ENCODE results near the gene CD9. TPM values are rescaled to one million over a fixed set of nuclear protein-coding genes. Genes with fewer than 3 reads are reported as not detected.

Gene CD9
- total RNA-seq, 2 experiments from 2014 or later, result 0.90 to 1.0 TPM

DNA sequence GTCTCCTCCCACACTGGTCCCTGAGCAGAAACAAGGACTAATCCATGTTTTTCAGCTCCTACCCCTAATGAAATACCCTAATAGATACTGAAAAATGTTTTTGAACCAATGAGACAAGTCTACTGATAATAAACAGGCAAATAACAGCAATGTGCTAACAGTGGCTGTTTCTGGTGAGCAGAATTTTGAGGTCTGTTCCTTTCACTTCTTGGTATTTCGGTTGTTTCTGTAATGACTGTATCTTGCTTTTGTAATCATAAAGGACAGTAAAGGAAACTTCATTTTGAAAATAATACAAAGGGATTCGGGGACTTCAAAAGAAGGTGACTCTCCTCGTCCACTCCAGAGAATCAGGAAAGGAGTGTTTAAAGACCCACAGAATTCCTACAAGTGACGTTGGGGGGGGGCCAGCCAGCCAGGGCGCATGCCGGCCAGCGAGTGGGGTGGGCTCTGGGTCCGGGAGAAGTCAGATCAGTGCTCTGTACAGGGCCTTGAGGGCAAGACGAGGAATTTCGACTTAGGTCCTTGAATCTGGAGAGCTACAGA lies 1.1 kb upstream of the CD9 start:
- Mint-ChIP-seq H3K27ac (no peak overlapping the region), H3K4me3 (no peak overlapping the region), H3K27me3 (peaks cover 58% of the 10 kb centered on the region), H3K9me3 (no peaks in the 10 kb centered on the region), H3K36me3 (ENCODE audit: low read depth) (no peaks in the 10 kb centered on the region), H3K4me1 (peaks cover 12% of the 10 kb centered on the region)
- POLR2A ChIA-PET, result no interaction called here
- CTCF ChIA-PET, result interaction anchor here (2.0 to 5.8 kb wide), 2 partner anchors 80 to 85 kb away, joined by 7 to 55 read pairs; no protein-coding TSS in a partner anchor
- DNase-seq, result no peak

DNA sequence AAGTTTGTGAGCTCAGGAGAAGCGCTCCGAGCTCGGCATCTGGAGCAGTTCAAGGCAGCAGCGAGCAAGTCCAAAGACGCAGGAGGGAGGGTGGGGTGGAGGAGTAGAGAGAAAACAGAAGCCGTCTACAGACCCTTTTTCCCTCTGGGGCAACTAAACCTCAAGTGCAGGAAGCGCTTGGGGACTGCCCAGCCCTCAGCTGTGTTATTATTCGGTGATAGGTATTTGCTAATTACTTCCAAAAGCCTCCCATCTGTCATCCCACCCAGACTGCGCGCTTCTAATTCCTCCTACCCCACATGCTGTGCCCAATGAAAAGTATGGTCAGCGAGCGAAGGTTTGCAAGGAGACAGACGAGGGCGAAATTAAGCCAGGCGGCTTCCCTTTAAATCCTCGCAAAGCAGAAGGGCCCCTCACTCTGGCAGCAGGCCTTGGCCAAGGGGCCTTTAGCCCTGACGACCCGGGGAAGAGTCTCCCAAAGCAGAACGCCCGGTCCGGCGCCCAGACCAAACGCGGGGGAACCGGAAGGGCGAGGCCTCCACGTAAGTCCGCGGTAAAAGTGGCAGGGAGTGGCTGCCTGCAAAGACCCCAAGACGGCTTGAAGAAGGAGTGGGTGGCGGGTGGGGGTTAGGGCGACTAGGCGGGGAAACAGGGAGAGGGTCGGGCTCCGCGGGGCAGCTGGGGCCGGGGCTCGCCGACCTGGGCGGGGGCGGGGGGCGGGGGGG lies 507 bp upstream of the CD9 start:
- Mint-ChIP-seq H3K4me3 (no peak overlapping the region), H3K36me3 (ENCODE audit: low read depth) (no peaks in the 10 kb centered on the region), H3K27ac (no peak overlapping the region), H3K4me1 (peaks cover 16% of the 10 kb centered on the region), H3K27me3 (peaks cover 60% of the 10 kb centered on the region), H3K9me3 (no peaks in the 10 kb centered on the region)
- POLR2A ChIA-PET, result no interaction called here
- no peak for DNase-seq
- CTCF ChIA-PET, result interaction anchor here (0.5 to 5.8 kb wide), 4 partner anchors 13 to 84 kb away, joined by 3 to 55 read pairs (median 5); no protein-coding TSS in a partner anchor

DNA sequence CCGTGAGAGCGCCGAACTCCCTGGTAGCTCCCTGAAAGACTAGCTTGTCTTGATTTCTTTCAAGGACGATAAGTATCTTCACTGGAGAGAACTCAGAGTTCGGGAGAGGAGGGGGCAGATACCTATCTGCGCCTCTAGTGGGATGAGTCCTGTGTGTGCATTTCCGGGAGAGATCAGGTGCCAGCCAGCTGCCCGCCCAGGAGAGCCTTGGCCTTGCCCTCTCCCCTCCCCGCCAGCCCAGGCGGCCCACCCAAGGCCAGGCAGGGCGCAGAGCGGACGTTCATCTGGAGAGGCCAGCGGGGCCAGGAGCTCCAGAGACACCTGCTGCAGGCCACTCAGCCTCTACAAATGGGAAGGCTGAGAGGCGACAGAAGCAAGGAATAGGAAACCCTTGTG lies 1.0 kb downstream of the CD9 start:
- DNase-seq, result no peak
- peaks cover 19% of the 10 kb centered on the region for H3K4me1 Mint-ChIP-seq

DNA sequence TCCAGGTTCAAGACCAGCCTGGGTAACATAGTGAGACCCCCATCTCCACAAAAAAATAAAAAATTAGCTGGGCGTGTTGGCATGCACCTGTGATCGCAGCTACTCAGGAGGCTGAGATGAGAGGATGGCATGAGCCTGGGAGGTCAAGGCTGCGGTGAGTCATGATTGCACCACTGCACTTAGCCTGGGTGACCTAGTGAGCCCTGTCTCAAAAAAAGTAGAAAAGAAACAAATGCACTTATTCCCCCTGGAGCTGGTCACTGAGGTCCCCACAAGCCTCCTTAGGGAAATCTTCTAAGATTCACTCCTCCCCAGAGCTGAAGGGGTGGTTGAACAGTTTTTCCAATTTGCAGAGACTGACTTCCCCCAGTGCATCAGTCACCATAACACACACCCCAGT lies 1.6 kb downstream of the CD9 start:
- peaks cover 19% of the 10 kb centered on the region for H3K4me1 Mint-ChIP-seq
- H3K27me3 Mint-ChIP-seq, result peaks cover 58% of the 10 kb centered on the region
- H3K9me3 Mint-ChIP-seq, result no peaks in the 10 kb centered on the region
- no peak overlapping the region for H3K4me3 Mint-ChIP-seq
- POLR2A ChIA-PET, result interaction anchor here (1.2 kb wide), 1 partner anchor 75 kb away, joined by 3 read pairs; no protein-coding TSS in a partner anchor
- H3K36me3 Mint-ChIP-seq (ENCODE audit: low read depth), result no peaks in the 10 kb centered on the region
- no peak overlapping the region for H3K27ac Mint-ChIP-seq
- CTCF ChIA-PET, result interaction anchor here (1.0 to 5.9 kb wide), 3 partner anchors 8 to 82 kb away, joined by 4 to 24 read pairs (median 7); no protein-coding TSS in a partner anchor
- no peak for DNase-seq

More for the DNA sequence above, 1.0 kb downstream of the CD9 start:
- no peak overlapping the region for H3K27ac Mint-ChIP-seq
- ChIA-PET CTCF (interaction anchor here (1.0 to 5.9 kb wide), 4 partner anchors 8 to 82 kb away, joined by 3 to 24 read pairs (median 6); no protein-coding TSS in a partner anchor), POLR2A (interaction anchor here (1.2 kb wide), 1 partner anchor 76 kb away, joined by 3 read pairs; no protein-coding TSS in a partner anchor)
- no peaks in the 10 kb centered on the region for H3K36me3 Mint-ChIP-seq (ENCODE audit: low read depth)
- H3K27me3 Mint-ChIP-seq, result peaks cover 55% of the 10 kb centered on the region
- H3K4me3 Mint-ChIP-seq, result no peak overlapping the region
- no peaks in the 10 kb centered on the region for H3K9me3 Mint-ChIP-seq

DNA sequence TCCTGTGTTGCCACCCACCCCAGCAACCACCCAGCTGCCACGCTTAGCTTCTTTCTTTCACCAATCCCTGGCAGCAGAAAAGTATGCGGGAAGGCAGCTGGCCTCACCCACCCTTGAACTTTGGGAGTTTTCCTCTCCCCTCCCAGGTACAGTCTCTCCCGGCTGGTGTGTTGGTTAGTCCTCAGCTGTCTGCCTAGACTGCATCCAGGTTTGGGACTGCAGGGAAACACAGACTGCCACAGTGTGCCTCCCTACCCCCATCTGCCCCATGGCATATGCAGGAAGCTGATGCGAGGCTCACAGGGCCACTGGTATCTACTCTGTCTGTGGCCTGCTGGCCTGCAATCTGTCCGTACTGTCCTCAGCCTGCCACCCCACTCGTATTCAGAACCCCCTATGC lies 2.1 kb downstream of the CD9 start:
- Mint-ChIP-seq H3K36me3 (ENCODE audit: low read depth) (no peaks in the 10 kb centered on the region), H3K4me1 (peaks cover 19% of the 10 kb centered on the region), H3K27ac (no peak overlapping the region), H3K27me3 (peaks cover 59% of the 10 kb centered on the region), H3K9me3 (no peaks in the 10 kb centered on the region), H3K4me3 (no peak overlapping the region)
- CTCF ChIA-PET, result interaction anchor here (0.9 to 5.9 kb wide), 4 partner anchors 9 to 84 kb away, joined by 3 to 24 read pairs (median 6); no protein-coding TSS in a partner anchor
- POLR2A ChIA-PET, result no interaction called here
- DNase-seq, result no peak

DNA sequence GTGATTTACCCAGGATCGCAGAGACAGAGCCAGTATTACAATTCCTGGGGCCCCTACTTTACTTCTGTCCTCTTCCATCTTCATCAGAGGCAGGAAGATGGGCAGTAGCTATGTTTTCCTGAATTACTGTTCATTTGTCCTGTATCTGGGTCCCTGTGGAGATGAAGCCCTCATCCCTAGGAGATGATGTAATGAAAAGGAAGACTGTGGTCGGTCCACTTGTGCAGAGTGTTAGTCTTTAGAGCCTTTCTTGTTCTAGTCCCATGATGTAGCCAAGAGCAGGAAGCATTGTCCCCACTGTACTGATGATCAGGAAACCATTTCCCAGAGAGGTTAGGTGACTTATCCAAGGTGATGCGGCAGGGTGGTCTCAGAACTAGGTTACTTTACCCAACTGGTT lies 2.6 kb downstream of the CD9 start:
- Mint-ChIP-seq H3K4me3 (no peak overlapping the region), H3K9me3 (no peaks in the 10 kb centered on the region), H3K36me3 (ENCODE audit: low read depth) (no peaks in the 10 kb centered on the region), H3K4me1 (peaks cover 19% of the 10 kb centered on the region), H3K27ac (no peak overlapping the region), H3K27me3 (peaks cover 57% of the 10 kb centered on the region)
- no peak for DNase-seq
- ChIA-PET POLR2A (no interaction called here), CTCF (interaction anchor here (0.9 to 5.9 kb wide), 3 partner anchors 7 to 83 kb away, joined by 3 to 24 read pairs (median 16); no protein-coding TSS in a partner anchor)

DNA sequence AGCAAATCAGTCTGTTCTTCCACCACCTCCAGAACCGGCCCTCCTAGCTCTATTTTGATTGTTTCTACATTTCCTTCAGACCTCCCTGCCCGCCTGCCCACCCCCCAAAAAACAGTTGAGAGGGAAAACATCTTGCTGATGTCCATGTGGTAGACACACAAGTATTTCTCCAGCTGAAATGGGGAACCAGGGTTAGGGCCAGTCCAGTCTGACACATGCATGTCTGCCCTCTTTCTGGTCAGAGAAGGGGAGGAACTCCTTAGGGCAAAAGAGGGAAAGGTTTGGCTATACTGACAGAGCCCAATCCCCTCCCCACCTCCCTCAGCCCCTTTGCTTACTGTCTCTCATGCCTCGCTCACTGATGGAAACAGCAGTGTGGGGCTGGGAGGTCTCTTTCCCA lies 3.4 kb downstream of the CD9 start:
- no peak for DNase-seq
- H3K9me3 Mint-ChIP-seq, result no peaks in the 10 kb centered on the region
- no peak overlapping the region for H3K4me3 Mint-ChIP-seq
- ChIA-PET POLR2A (no interaction called here), CTCF (interaction anchor here (2.9 to 5.9 kb wide), 2 partner anchors 8 to 75 kb away, joined by 16 to 24 read pairs; no protein-coding TSS in a partner anchor)
- H3K36me3 Mint-ChIP-seq (ENCODE audit: low read depth), result no peaks in the 10 kb centered on the region
- peaks cover 19% of the 10 kb centered on the region for H3K4me1 Mint-ChIP-seq
- H3K27me3 Mint-ChIP-seq, result peaks cover 49% of the 10 kb centered on the region
- no peak overlapping the region for H3K27ac Mint-ChIP-seq

DNA sequence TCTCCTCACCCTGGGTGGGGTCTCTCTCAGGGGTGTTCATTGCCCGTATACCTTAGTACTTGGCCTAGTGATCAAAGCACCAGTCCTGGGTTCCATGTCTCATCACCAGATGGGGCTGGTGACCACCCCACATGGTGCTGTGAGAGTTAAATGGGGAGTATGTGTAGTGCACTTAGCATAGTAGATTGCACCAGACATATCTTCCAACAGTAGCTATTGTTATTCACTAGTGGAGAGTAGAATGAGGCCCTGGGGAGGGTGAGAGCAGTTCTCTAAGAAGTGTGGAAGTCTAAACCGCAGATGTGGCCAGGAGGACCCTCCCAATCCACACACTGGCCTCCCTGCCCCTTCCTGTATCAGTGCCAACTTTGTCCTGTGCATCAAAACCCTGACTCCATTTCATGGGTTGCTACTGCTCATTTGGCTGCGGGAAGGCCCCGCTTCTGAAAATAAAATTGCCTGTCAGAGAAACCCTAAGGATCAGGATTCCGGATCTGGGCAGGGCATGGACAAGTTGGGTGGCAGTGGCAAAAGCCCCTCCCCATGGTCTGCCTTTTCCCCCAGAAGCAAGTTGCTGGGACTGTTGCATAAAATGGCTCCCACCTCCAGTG lies 4.4 kb downstream of the CD9 start:
- H3K36me3 Mint-ChIP-seq (ENCODE audit: low read depth), result no peaks in the 10 kb centered on the region
- H3K4me1 Mint-ChIP-seq, result peaks cover 10% of the 10 kb centered on the region
- DNase-seq, result no peak
- no peaks in the 10 kb centered on the region for H3K9me3 Mint-ChIP-seq
- H3K27ac Mint-ChIP-seq, result no peak overlapping the region
- H3K4me3 Mint-ChIP-seq, result no peak overlapping the region
- CTCF ChIA-PET, result interaction anchor here (0.7 to 5.9 kb wide), 4 partner anchors 9 to 79 kb away, joined by 3 to 24 read pairs (median 10); no protein-coding TSS in a partner anchor
- H3K27me3 Mint-ChIP-seq, result peaks cover 39% of the 10 kb centered on the region
- POLR2A ChIA-PET, result no interaction called here

DNA sequence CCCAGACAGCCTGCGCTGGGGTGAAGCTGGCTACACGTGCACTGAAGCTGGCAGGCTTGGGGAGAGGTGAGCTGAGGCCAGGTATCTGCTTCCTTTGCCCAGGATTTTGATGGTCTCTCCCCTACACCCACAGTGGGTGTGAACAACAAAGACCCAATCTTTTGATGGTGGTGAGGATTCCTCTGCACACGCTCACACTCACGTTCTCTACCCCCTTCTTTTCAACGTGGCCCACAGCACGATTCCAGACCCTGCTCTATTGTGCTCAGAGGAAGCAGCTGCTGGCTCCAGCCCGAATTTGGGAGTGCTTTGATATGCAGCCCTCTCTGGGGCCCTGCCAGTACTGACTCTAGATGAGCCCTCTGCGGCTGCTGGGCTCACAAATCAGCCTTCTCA lies 4.9 kb downstream of the CD9 start:
- ChIA-PET CTCF (interaction anchor here (1.5 to 5.9 kb wide), 3 partner anchors 10 to 74 kb away, joined by 3 to 24 read pairs (median 16); no protein-coding TSS in a partner anchor), POLR2A (no interaction called here)
- peaks cover 36% of the 10 kb centered on the region for H3K27me3 Mint-ChIP-seq
- H3K4me1 Mint-ChIP-seq, result peaks cover 8% of the 10 kb centered on the region
- no peaks in the 10 kb centered on the region for H3K9me3 Mint-ChIP-seq
- H3K4me3 Mint-ChIP-seq, result no peak overlapping the region
- H3K36me3 Mint-ChIP-seq (ENCODE audit: low read depth), result no peaks in the 10 kb centered on the region
- H3K27ac Mint-ChIP-seq, result no peak overlapping the region
- no peak for DNase-seq

DNA sequence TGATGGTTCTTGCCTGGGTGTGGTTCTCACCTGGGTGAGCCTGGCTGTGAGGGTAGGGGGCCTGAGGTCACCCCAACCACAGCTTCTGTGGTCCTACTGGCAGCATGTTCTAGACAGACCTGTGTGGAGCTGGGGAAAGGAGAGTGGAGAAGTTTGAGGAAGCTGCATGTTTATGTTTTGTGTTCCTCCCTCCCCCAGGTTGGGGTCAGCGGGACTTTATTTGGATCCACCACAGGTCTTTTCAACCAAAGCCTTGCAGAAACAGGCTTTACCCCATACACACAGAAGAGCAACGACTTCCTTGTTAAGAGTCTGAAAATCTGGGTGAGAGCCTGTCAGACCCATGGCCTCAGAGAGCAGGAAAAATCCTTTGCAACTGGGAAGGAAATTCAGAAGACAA lies 5.6 kb downstream of the CD9 start:
- Mint-ChIP-seq H3K27ac (no peak overlapping the region), H3K36me3 (ENCODE audit: low read depth) (no peaks in the 10 kb centered on the region)
- POLR2A ChIA-PET, result no interaction called here

DNA sequence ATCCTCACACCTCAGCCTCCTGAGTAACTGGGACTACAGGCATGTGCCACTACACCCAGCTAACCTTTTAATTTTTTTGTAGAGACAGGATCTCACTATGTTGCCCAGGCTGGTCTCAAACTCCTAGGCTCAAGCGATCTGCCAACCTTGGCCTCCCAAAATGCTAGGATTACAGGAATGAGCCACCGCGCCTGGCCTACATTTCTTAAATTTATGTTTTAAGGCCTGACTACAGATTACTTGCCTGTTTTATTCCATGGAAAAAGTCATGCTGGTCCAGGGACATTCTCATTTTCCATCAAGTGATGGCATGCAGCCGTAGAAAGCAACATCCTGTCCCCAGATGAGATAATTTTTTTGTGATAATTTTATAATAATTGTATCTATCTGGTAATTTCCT lies 6.1 kb downstream of the CD9 start:
- CTCF ChIA-PET, result interaction anchor here (0.9 to 5.9 kb wide), 2 partner anchors 11 to 72 kb away, joined by 3 to 24 read pairs; no protein-coding TSS in a partner anchor
- H3K27ac Mint-ChIP-seq, result no peak overlapping the region
- H3K4me1 Mint-ChIP-seq, result peaks cover 7% of the 10 kb centered on the region
- no peak overlapping the region for H3K4me3 Mint-ChIP-seq
- no peaks in the 10 kb centered on the region for H3K36me3 Mint-ChIP-seq (ENCODE audit: low read depth)
- POLR2A ChIA-PET, result no interaction called here
- no peak for DNase-seq
- no peaks in the 10 kb centered on the region for H3K9me3 Mint-ChIP-seq
- peaks cover 29% of the 10 kb centered on the region for H3K27me3 Mint-ChIP-seq

More for the DNA sequence above, 5.6 kb downstream of the CD9 start:
- no peak for DNase-seq
- Mint-ChIP-seq H3K4me3 (no peak overlapping the region), H3K27me3 (peaks cover 33% of the 10 kb centered on the region), H3K4me1 (peaks cover 8% of the 10 kb centered on the region), H3K9me3 (no peaks in the 10 kb centered on the region)
- CTCF ChIA-PET, result interaction anchor here (2.9 to 5.9 kb wide), 2 partner anchors 10 to 73 kb away, joined by 16 to 24 read pairs; no protein-coding TSS in a partner anchor

DNA sequence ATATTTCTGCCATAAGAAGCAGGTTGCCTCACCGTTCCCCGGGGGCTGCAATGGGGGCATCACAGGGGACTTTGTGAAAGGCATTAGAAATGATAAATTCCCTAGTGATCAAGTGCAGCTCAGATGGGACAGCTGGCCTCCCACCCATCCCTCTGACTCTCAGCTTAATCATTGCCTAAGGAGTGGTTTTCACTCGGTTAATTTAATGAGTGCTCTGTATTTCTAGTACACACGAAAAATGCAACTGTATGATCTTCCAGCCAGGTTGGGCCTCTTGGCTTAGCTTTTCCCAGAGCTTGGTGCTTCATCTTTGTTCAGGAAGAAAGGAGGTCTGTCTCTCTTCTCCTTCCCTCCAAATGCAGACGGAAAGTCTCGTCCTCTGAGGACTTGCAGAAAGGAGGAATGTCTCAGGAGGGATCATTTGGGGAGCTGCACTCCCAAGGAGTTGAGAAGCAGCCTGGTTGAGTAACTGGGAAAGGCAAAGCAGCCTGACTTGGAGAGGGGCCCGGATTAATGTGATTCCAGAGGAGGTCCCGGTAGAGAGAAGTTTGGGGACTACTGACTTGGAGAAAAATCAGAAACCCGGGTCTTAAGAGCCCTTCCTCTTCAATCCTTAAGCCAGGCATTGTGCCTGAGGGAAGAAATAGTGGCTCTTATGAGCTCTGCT lies 7.2 kb downstream of the CD9 start:
- POLR2A ChIA-PET, result no interaction called here
- Mint-ChIP-seq H3K27me3 (peaks cover 25% of the 10 kb centered on the region), H3K9me3 (no peaks in the 10 kb centered on the region), H3K4me1 (peaks cover 7% of the 10 kb centered on the region), H3K4me3 (no peak overlapping the region), H3K27ac (no peak overlapping the region), H3K36me3 (ENCODE audit: low read depth) (no peaks in the 10 kb centered on the region)
- no peak for DNase-seq
- CTCF ChIA-PET, result interaction anchor here (0.9 kb wide), 1 partner anchor 12 kb away, joined by 3 read pairs; no protein-coding TSS in a partner anchor

Measured in activated CD4-positive, alpha-beta memory T cell treated with anti-CD3 and anti-CD28 coated beads, Interleukin-2, amount 10 ng/mL, durations not matched to agents 7 days and 5 days (primary cell).